Measurements from ENCODE around the gene GCAT. TPM values are rescaled to one million over a fixed set of nuclear protein-coding genes. Genes with fewer than 3 reads are reported as not detected.

GCAT gene
- total and polyA plus RNA-seq, 2 of the 13 experiments (the other 11 are each of a cell fraction or from before 2014, with no cell fraction given), result 28.0 to 50.3 TPM

DNA sequence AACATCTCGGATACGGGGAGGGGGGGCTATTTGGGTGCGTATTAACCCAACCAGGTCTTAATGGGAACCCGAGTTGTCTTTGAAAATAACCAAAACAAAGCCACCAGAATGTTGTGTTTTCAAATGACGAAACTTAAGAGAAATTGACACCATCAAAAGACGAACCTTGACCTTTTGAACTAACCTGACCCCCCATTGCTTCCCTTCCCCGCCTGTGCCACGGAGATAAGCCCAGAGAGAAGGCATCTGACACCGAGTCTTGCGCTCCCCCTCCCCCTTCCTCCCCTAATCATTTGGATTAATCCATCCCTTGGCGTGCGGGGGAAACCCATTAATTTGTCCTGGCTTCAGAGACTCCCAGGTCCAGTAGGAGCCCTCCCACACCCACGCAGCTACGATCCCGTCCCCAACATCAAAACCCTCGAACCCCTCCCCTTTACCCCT is 4.5 kb upstream of the GCAT start (continued):
- TF ChIP-seq, protein P1, sequence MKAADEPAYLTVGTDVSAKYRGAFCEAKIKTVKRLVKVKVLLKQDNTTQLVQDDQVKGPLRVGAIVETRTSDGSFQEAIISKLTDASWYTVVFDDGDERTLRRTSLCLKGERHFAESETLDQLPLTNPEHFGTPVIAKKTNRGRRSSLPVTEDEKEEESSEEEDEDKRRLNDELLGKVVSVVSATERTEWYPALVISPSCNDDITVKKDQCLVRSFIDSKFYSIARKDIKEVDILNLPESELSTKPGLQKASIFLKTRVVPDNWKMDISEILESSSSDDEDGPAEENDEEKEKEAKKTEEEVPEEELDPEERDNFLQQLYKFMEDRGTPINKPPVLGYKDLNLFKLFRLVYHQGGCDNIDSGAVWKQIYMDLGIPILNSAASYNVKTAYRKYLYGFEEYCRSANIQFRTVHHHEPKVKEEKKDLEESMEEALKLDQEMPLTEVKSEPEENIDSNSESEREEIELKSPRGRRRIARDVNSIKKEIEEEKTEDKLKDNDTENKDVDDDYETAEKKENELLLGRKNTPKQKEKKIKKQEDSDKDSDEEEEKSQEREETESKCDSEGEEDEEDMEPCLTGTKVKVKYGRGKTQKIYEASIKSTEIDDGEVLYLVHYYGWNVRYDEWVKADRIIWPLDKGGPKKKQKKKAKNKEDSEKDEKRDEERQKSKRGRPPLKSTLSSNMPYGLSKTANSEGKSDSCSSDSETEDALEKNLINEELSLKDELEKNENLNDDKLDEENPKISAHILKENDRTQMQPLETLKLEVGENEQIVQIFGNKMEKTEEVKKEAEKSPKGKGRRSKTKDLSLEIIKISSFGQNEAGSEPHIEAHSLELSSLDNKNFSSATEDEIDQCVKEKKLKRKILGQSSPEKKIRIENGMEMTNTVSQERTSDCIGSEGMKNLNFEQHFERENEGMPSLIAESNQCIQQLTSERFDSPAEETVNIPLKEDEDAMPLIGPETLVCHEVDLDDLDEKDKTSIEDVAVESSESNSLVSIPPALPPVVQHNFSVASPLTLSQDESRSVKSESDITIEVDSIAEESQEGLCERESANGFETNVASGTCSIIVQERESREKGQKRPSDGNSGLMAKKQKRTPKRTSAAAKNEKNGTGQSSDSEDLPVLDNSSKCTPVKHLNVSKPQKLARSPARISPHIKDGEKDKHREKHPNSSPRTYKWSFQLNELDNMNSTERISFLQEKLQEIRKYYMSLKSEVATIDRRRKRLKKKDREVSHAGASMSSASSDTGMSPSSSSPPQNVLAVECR (CRISPR knock-in tag; IDR thresholded peaks at IDR 0.05; ENCODE audit: borderline replicate concordance), result no peak
- TF ChIP-seq, protein P2, sequence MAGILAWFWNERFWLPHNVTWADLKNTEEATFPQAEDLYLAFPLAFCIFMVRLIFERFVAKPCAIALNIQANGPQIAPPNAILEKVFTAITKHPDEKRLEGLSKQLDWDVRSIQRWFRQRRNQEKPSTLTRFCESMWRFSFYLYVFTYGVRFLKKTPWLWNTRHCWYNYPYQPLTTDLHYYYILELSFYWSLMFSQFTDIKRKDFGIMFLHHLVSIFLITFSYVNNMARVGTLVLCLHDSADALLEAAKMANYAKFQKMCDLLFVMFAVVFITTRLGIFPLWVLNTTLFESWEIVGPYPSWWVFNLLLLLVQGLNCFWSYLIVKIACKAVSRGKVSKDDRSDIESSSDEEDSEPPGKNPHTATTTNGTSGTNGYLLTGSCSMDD (CRISPR knock-in tag; IDR thresholded peaks at IDR 0.05), result no peak
- no peak for TF ChIP-seq ZNF235 (CRISPR knock-in tag; IDR thresholded peaks at IDR 0.05; ENCODE audit: borderline replicate concordance)
- TF ChIP-seq, protein P3, sequence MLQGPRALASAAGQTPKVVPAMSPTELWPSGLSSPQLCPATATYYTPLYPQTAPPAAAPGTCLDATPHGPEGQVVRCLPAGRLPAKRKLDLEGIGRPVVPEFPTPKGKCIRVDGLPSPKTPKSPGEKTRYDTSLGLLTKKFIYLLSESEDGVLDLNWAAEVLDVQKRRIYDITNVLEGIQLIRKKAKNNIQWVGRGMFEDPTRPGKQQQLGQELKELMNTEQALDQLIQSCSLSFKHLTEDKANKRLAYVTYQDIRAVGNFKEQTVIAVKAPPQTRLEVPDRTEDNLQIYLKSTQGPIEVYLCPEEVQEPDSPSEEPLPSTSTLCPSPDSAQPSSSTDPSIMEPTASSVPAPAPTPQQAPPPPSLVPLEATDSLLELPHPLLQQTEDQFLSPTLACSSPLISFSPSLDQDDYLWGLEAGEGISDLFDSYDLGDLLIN (CRISPR knock-in tag; IDR thresholded peaks at IDR 0.05; ENCODE audit: borderline replicate concordance), result no peak
- no peak for TF ChIP-seq RBM22 (optimal IDR thresholded peaks at IDR 0.05; ENCODE audit: low read length)
- no peak for TF ChIP-seq ZNF652 (CRISPR knock-in tag; IDR thresholded peaks at IDR 0.05; ENCODE audit: borderline replicate concordance, low read depth)
- TF ChIP-seq, protein P4, sequence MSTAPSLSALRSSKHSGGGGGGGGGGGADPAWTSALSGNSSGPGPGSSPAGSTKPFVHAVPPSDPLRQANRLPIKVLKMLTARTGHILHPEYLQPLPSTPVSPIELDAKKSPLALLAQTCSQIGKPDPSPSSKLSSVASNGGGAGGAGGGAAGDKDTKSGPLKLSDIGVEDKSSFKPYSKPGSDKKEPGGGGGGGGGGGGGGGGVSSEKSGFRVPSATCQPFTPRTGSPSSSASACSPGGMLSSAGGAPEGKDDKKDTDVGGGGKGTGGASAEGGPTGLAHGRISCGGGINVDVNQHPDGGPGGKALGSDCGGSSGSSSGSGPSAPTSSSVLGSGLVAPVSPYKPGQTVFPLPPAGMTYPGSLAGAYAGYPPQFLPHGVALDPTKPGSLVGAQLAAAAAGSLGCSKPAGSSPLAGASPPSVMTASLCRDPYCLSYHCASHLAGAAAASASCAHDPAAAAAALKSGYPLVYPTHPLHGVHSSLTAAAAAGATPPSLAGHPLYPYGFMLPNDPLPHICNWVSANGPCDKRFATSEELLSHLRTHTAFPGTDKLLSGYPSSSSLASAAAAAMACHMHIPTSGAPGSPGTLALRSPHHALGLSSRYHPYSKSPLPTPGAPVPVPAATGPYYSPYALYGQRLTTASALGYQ (CRISPR knock-in tag; IDR thresholded peaks at IDR 0.05), result no peak
- no peak for TF ChIP-seq ZNF564 (CRISPR knock-in tag; IDR thresholded peaks at IDR 0.05)
- TF ChIP-seq HES4 (CRISPR knock-in tag; IDR thresholded peaks at IDR 0.05; ENCODE audit: borderline replicate concordance), result no peak
- TF ChIP-seq, protein P5, sequence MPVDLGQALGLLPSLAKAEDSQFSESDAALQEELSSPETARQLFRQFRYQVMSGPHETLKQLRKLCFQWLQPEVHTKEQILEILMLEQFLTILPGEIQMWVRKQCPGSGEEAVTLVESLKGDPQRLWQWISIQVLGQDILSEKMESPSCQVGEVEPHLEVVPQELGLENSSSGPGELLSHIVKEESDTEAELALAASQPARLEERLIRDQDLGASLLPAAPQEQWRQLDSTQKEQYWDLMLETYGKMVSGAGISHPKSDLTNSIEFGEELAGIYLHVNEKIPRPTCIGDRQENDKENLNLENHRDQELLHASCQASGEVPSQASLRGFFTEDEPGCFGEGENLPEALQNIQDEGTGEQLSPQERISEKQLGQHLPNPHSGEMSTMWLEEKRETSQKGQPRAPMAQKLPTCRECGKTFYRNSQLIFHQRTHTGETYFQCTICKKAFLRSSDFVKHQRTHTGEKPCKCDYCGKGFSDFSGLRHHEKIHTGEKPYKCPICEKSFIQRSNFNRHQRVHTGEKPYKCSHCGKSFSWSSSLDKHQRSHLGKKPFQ (CRISPR knock-in tag; IDR thresholded peaks at IDR 0.05; ENCODE audit: insufficient replicate concordance), result no peak
- TF ChIP-seq ETV6 (CRISPR knock-in tag; conservative IDR thresholded peaks at IDR 0.05), result no peak
- TF ChIP-seq ZNF605 (CRISPR knock-in tag; IDR thresholded peaks at IDR 0.05), result no peak
- TF ChIP-seq SP4 (CRISPR knock-in tag; IDR thresholded peaks at IDR 0.05), result no peak
- peak; percentile 9; the same call in 1 of the 2 replicates for TF ChIP-seq ZMYM3 (CRISPR knock-in tag; IDR thresholded peaks at IDR 0.05)
- no peak for TF ChIP-seq ZBTB3 (CRISPR knock-in tag; IDR thresholded peaks at IDR 0.05; ENCODE audit: borderline replicate concordance, low read depth)
- TF ChIP-seq, protein P6, sequence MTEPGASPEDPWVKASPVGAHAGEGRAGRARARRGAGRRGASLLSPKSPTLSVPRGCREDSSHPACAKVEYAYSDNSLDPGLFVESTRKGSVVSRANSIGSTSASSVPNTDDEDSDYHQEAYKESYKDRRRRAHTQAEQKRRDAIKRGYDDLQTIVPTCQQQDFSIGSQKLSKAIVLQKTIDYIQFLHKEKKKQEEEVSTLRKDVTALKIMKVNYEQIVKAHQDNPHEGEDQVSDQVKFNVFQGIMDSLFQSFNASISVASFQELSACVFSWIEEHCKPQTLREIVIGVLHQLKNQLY (CRISPR knock-in tag; IDR thresholded peaks at IDR 0.05), result no peak
- TF ChIP-seq, protein P7, sequence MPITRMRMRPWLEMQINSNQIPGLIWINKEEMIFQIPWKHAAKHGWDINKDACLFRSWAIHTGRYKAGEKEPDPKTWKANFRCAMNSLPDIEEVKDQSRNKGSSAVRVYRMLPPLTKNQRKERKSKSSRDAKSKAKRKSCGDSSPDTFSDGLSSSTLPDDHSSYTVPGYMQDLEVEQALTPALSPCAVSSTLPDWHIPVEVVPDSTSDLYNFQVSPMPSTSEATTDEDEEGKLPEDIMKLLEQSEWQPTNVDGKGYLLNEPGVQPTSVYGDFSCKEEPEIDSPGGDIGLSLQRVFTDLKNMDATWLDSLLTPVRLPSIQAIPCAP (CRISPR knock-in tag; IDR thresholded peaks at IDR 0.05; ENCODE audit: low read depth), result no peak
- TF ChIP-seq PAX8 (CRISPR knock-in tag; IDR thresholded peaks at IDR 0.05; ENCODE audit: borderline replicate concordance), result no peak
